OCI-LY7 (cell line): ENCODE results near the gene PLCB1. TPM values are rescaled to one million over a fixed set of nuclear protein-coding genes. Genes with fewer than 3 reads are reported as not detected.

ENCODE experiments used
- BruUV-seq: library from RNA; stranded (reverse); fragments of 400-500 nt; replicated peaks from 2 replicates; lab custom pipeline; 2021; lab: Mats Ljungman, UMichigan
- CTCF ChIA-PET: fragments of 300-600 bp; sonication (Branson Sonifier 250); formaldehyde crosslinking; loops from one replicate; lab custom pipeline; 2022; ENCODE audit warnings: antibody characterized with exemption; ENCODE audit not compliant: unreplicated experiment; lab: Charles Lee
- POLR2A ChIA-PET: fragments of 300-600 bp; sonication (Branson Sonifier 250); formaldehyde crosslinking; loops from one replicate; lab custom pipeline; 2022; ENCODE audit warnings: antibody characterized with exemption; lab: Charles Lee
- DNase-seq: peaks from one replicate; pipeline ENCODE4 v3.0.0-alpha.2; 2015; ENCODE audit warnings: low spot score
- H2AFZ ChIP-seq: fragments of 200-600 bp; sonication (generic), shearing (Covaris generic); 2 replicates; pipeline ENCODE4 v1.6.1; 2014; ENCODE audit warnings: mild to moderate bottlenecking, antibody characterized with exemption, low read length, moderate library complexity
- H3K27ac ChIP-seq: fragments of 200-600 bp; sonication (generic); 2 replicates; pipeline ENCODE4 v1.5.1; 2014; ENCODE audit warnings: mixed run types, low read depth, mild to moderate bottlenecking, moderate library complexity, low read length, inconsistent platforms; ENCODE audit not compliant: poor library complexity, severe bottlenecking
- H3K36me3 ChIP-seq: fragments of 200-600 bp; sonication (generic); 2 replicates; pipeline ENCODE4 v1.6.1; 2014; ENCODE audit warnings: mild to moderate bottlenecking, antibody characterized with exemption, low read length, moderate library complexity, mixed read lengths; ENCODE audit not compliant: insufficient read depth
- H3K4me1 ChIP-seq: fragments of 200-600 bp; sonication (generic); 2 replicates; pipeline ENCODE4 v1.5.1; 2014; ENCODE audit warnings: mild to moderate bottlenecking, low read length; ENCODE audit not compliant: insufficient read depth, poor library complexity, severe bottlenecking
- H3K4me2 ChIP-seq: fragments of 200-600 bp; sonication (generic); 2 replicates; pipeline ENCODE4 v1.6.1; 2014; ENCODE audit warnings: mild to moderate bottlenecking, low read length
- H3K4me3 ChIP-seq: fragments of 200-600 bp; sonication (generic); 2 replicates; pipeline ENCODE4 v1.5.1; 2014; ENCODE audit warnings: mild to moderate bottlenecking, low read depth, low read length; ENCODE audit not compliant: poor library complexity, severe bottlenecking
- H3K79me2 ChIP-seq: fragments of 200-600 bp; sonication (generic); 2 replicates; pipeline ENCODE4 v1.6.1; 2016; ENCODE audit warnings: low read depth, mild to moderate bottlenecking, low read length, moderate library complexity, mixed read lengths; ENCODE audit not compliant: insufficient read depth
- H3K9me2 ChIP-seq: fragments of 200-600 bp; sonication (generic); 2 replicates; pipeline ENCODE4 v1.6.1; 2016; ENCODE audit warnings: mild to moderate bottlenecking, low read length, mixed read lengths; ENCODE audit not compliant: insufficient read depth
- H3K9me3 ChIP-seq: fragments of 200-600 bp; sonication (generic); 2 replicates; pipeline ENCODE4 v1.6.1; 2014; ENCODE audit warnings: mild to moderate bottlenecking, mixed run types, low read length, mixed read lengths
- H4K20me1 ChIP-seq: fragments of 200-600 bp; sonication (generic); 2 replicates; pipeline ENCODE4 v1.6.1; 2014; ENCODE audit warnings: mild to moderate bottlenecking, antibody characterized with exemption, low read length, moderate library complexity, mixed read lengths; ENCODE audit not compliant: insufficient read depth
- EZH2phosphoT487 ChIP-seq: fragments of 200-600 bp; sonication (generic); IDR thresholded peaks from 2 replicates; pipeline ENCODE4 v1.6.1; 2018; ENCODE audit warnings: low read depth, borderline replicate concordance, mild to moderate bottlenecking, mixed run types, antibody characterized with exemption, low read length, moderate library complexity, mixed read lengths
- intact Hi-C: fragments of 100-400 bp; cut with micrococcal nuclease; formaldehyde crosslinking; loops from one replicate; pipeline ENCODE4 v1.10.0; 2022; ENCODE audit not compliant: unreplicated experiment
- small RNA-seq: library from RNA; depleted of rRNA; stranded (forward); fragments of <200 nt; gene quantifications from one replicate; pipeline ENCODE3, GENCODE V24; 2014
- total RNA-seq, 2 experiments: library from RNA; depleted of rRNA in 1 of 2; stranded (reverse); fragments of >200 nt in 1 of 2; shearing (Covaris generic) in 1 of 2; gene quantifications; 2 replicates each; pipeline ENCODE4 v1.2.3, GENCODE V29; 2014 to 2022
- TF ChIP-seq, protein P1 (sequence below): fragments of 200-600 bp; sonication (generic); conservative IDR thresholded peaks from 2 replicates; pipeline ENCODE4 v1.5.1; 2014; ENCODE audit warnings: mild to moderate bottlenecking, antibody characterized with exemption, low read length, moderate library complexity, mixed read lengths

Gene PLCB1
- total RNA-seq, 2 experiments from 2014 or later, result 14.6 to 30.5 TPM

DNA sequence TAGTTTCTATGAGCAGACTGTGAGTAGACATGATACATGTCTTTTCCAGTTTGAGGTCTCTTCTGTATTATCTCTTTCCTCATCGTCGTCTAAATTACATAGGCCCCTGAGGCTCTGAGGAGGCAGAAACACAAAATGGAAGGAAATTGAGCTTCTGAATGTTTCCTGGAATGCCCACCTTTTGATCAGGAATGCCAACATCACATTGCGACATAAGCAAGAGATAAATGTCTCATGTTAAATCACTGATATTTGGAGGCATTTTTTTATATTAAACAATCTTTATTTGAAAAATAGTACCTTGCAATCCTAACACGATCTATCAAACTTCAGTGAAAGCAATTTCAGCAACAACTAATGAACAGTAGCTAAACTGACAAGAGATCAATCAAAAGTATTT is 802.3 kb downstream of the PLCB1 start:
- TF ChIP-seq EZH2phosphoT487, result no peak
- TF ChIP-seq, protein P1, sequence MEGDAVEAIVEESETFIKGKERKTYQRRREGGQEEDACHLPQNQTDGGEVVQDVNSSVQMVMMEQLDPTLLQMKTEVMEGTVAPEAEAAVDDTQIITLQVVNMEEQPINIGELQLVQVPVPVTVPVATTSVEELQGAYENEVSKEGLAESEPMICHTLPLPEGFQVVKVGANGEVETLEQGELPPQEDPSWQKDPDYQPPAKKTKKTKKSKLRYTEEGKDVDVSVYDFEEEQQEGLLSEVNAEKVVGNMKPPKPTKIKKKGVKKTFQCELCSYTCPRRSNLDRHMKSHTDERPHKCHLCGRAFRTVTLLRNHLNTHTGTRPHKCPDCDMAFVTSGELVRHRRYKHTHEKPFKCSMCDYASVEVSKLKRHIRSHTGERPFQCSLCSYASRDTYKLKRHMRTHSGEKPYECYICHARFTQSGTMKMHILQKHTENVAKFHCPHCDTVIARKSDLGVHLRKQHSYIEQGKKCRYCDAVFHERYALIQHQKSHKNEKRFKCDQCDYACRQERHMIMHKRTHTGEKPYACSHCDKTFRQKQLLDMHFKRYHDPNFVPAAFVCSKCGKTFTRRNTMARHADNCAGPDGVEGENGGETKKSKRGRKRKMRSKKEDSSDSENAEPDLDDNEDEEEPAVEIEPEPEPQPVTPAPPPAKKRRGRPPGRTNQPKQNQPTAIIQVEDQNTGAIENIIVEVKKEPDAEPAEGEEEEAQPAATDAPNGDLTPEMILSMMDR, result no peak
- Histone ChIP-seq H3K4me3 (no peak overlapping the region), H4K20me1 (no peaks in the 10 kb centered on the region), H3K27ac (no peak overlapping the region), H3K36me3 (no peaks in the 10 kb centered on the region), H3K79me2 (no peaks in the 10 kb centered on the region), H3K9me2 (no peaks in the 10 kb centered on the region), H3K4me2 (no peak overlapping the region), H3K4me1 (no peaks in the 10 kb centered on the region), H2AFZ (no peak overlapping the region), H3K9me3 (no peaks in the 10 kb centered on the region)
- DNase-seq, result no peak
- no TSS peak for BruUV-seq
- intact Hi-C loops, result no loop called here
- ChIA-PET POLR2A (interaction anchor here (1.0 kb wide), 1 partner anchor 16 kb away, joined by 5 read pairs; no protein-coding TSS in a partner anchor), CTCF (no interaction called here)

Small RNA genes within 50 kb of the gene (small RNA-seq; reads per million reads assigned to genes)
- gene AL445567.1 (not detected), gene RNU105B (not detected)

Other genes starting within 250 kb of the PLCB1 start
- gene HAO1, start 191.8 kb upstream of the PLCB1 start, total RNA-seq (2014; rRNA removed; shearing (Covaris generic)), result not detected in 2 replicates
- gene HAO1, start 191.8 kb upstream of the PLCB1 start, total RNA-seq (2022), result not detected in 2 replicates
- 22.4 and 24.9 TPM in 2 replicates for gene TMX4, start 112.5 kb upstream of the PLCB1 start, total RNA-seq (2014; rRNA removed; shearing (Covaris generic))
- 71.3 and 80.3 TPM in 2 replicates for gene TMX4, start 112.5 kb upstream of the PLCB1 start, total RNA-seq (2022)